Testis (tissue), 2 donors: ENCODE results near the gene FAM25G.

ENCODE experiments used
- POLR2A ChIP-seq: fragments of 450-650 bp; IDR thresholded peaks from one replicate; pipeline ENCODE4 v1.6.1; 2017; ENCODE audit warnings: antibody characterized with exemption, mild to moderate bottlenecking, moderate library complexity
- TF ChIP-seq, protein P1 (sequence below), 3 experiments: fragments of 450-650 bp in 2 of 3; fragments of 200-600 bp in 1 of 3; sonication (generic) in 1 of 3; IDR thresholded peaks; one replicate each; pipeline ENCODE4 v1.5.1; 2016 to 2019; ENCODE audit warnings: antibody characterized with exemption in 3 of 3, mild to moderate bottlenecking in 2 of 3, moderate library complexity in 1 of 3

- TF ChIP-seq POLR2A: no peak
- TF ChIP-seq, protein P1, sequence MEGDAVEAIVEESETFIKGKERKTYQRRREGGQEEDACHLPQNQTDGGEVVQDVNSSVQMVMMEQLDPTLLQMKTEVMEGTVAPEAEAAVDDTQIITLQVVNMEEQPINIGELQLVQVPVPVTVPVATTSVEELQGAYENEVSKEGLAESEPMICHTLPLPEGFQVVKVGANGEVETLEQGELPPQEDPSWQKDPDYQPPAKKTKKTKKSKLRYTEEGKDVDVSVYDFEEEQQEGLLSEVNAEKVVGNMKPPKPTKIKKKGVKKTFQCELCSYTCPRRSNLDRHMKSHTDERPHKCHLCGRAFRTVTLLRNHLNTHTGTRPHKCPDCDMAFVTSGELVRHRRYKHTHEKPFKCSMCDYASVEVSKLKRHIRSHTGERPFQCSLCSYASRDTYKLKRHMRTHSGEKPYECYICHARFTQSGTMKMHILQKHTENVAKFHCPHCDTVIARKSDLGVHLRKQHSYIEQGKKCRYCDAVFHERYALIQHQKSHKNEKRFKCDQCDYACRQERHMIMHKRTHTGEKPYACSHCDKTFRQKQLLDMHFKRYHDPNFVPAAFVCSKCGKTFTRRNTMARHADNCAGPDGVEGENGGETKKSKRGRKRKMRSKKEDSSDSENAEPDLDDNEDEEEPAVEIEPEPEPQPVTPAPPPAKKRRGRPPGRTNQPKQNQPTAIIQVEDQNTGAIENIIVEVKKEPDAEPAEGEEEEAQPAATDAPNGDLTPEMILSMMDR (IDR thresholded peaks at IDR 0.05): no peak
Observed at GRCh38 chr10:47449979-47450378, 41.5 kb downstream of the FAM25G start.
